Activated CD8-positive, alpha-beta memory T cell treated with anti-CD3 and anti-CD28 coated beads, Interleukin-2, amount 50 U/mL, for 1 hour (primary cell): Measurements from ENCODE around the gene PLAC1.

ENCODE experiments used
- DNase-seq: peaks from one replicate; pipeline ENCODE4 v3.0.0-alpha.2; 2020; ENCODE audit errors: extremely low read depth

The PLAC1 gene

DNA sequence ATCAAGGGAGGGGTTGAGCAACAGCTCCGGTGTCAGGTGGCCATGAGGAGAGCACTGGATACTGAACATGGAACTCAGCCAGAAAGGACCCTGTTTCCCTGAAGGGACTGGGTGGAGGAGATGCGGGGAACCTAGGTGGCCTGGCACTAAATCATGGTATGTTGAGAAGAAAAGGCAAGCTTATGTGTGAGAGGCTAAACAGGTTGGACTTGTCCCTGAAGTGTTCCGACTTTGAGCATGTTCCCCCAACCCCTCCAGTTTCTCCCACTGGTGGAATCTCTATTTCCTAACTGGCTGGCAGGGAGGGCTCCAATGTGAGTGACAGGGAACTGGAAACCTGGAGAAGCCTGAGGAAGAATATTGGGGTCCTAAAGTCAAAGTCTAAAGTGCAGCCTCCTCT is 69.5 kb downstream of the PLAC1 start:
- DNase-seq = no peak

DNA sequence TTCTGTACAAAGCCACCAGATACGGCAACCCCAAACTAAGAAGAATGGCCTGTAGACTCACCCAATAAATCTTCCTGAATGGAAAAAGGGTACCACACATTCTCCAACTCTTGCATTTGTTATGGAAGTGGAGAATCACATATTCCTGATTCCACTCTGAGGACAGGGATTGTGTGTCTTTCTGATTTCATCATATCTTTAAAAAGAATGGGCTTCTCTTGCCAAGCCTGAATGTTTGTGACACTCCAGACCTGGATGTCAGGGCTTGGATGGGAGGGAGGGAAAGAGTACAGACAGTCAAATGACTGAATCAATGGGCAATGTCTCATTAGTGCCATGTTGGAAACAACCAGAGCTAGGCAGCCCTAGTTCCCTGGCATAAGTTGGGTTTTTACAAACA is 77.4 kb downstream of the PLAC1 start:
- no peak for DNase-seq

DNA sequence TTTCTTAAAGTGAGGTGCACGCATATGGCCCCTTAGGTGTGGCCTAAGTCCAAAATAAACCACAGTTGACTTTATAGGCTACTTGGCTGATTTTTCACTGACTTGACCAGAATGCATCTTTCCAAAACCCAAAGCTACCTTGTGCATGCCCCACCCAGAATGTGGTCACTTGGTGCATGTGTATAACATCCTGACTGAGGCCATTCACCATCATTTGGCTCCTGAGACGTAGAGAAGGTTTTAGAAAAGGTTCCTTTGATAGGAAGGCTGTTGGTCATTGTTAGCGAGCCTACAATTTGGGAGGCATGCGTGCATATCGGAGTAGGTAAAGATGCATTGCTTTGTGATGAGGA is 84.6 kb downstream of the PLAC1 start:
- DNase-seq = no peak

DNA sequence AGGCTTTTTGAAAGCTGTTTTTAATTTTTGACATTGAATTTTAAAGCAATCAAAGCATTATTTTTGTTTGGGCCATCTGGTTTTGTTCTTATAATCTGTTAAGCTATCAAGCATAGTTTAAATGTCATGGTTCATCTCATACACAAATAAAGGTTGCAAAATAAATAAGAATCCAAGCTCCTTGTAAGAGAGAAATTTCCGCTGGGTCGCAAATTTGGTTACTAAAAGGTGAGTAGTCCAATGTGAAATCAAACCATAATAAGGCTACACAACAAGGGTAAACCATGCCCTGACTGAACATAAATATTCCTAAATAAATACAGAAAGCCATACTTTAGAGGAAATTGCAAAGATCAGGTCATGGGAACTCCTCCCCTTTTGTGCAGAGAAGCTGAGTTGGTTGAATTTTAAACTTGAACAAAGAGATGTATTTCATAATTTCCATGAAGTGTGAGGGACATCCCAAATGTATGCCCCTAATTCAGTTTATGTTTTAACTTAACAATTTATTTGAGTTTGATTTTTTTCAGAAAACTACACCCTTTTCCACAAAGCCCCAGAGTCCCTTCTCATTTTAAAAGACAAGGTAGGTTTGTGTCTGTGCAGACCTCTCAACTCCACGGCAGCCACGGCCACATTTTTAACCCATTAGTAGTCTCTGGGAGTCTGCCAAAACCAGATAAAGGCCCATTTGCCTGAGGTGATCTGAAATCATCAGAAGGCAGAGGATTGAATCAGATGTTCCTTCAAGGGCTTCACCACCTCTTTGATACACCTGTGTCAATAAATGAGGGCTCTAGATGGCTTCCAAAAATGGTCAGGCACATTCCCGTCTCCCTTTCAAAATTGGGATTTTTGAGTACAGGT is 85.2 kb downstream of the PLAC1 start:
- DNase-seq = no peak

DNA sequence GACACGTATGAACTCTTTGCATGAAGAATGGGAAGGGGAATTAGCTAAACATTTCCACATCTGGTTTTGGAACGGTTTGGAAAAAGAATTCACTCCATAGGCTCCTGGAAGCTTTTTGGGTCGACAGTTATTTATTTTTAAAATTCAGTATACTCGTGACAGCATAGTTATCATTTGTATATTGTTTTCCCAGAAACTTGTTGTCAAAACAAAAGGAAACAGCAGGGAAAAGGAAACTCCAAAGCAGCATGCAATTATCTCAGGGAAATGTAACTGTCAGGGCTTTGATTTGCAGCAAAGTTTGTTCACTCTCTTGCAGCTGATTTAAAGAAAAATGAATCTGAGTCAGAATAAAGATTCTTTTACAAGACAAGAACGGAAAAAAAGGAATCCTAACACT is 86.5 kb downstream of the PLAC1 start:
- no peak for DNase-seq

DNA sequence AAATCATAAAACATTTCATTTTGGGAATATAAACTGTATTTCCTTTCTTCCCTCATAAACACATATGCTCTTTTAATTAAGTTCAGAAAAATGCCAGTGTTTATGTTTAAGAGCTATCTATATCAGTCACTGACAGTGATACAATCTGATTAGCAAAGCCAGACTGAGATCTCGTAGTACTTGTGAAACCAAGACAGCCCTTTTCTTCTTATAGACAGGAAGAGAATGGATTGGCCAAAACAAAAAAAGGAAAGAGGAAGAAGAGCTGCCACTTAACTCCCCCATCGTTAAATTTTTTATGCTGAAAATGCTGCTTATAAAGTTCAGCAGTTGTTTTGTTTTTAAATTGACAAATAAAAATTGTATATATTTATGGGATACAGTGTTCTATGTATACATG is 87.4 kb downstream of the PLAC1 start:
- no peak for DNase-seq

DNA sequence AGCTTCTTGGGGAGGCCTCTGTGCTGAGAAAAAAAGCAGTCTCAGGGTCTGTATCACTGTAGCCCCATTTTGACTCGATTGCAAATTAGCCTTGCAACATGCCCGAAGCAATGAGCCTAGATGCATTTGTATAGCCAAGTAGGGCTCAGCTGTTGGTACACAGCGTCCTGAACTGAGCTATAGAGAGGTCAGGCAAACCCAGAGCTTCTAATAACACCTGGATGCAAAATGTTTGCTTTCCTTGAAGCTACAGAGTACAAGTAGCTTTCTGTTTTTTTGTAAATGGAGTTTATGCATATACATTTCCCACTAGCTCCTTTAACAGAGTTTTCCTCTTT is 87.8 kb downstream of the PLAC1 start:
- DNase-seq = no peak

DNA sequence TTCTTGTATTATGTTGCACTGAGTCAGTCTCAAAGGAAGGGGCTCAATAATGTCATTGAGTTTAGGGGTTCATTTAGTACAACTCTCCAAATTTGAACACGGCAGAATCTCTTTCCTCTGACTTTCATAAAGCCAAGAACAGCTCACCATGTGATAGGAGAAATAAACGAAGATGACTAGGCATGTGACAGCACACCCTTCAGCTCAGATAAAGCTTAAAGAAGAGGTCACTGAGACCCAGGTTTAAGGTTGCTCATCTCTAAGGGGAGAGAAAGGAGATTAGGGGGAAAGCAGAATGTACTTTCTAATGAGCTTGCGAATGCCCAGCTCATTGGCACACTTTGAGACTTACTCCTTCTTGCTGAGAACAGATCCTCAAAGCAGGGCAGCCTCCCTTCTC is 89.0 kb downstream of the PLAC1 start:
- no peak for DNase-seq

DNA sequence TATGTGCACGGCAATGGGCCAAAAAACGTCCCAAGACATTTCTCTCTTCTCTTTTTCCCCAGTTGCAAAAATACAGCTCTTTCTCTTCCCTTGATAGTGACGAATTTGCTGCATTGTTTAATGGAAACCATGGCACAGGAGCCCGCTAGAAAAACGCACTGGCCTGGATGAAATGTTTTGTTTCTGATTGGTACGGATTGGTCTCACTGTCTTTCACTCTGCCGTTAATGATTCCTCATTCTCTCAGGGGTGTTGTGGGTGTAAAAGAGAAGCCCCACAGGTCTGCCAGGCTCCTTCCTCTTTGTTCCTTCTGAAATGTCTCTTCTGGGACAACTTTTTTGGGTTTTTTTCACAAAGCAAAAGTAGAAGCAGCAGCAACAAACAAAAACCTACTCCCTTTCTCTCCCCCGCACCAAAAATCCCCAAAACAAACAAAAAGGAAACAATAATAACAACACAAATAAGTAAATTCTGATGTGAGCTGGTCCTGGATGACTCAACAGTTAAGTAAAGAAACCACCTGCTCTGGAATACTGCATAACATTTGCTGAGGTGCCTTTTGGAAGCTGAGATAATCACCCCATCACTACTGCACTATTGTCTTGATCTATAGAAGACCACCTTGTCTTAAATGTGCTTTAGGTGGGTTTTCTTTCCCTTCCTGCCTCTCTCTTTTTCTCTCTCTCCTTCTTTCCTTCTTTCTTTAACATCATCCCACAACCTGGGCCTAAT is 89.8 kb downstream of the PLAC1 start:
- DNase-seq = no peak

DNA sequence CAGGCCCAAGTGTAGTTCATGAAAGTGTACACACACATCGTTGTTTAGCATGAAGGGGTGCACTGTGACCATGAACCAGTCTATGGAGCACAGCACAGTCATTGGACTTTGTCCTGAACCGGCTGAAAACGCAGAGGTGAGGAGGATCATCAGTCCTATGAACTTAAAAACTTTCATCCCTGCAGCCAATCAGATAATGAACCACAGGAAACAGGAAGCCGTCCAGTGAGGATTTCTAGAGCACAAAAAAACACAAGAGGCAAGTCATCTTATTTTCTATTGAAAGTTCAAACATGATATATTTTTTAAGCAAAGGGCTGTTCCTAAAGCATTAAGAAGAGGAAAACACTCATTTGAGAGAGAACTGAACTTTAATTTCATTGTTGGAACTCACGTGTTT is 91.8 kb downstream of the PLAC1 start:
- DNase-seq = no peak

DNA sequence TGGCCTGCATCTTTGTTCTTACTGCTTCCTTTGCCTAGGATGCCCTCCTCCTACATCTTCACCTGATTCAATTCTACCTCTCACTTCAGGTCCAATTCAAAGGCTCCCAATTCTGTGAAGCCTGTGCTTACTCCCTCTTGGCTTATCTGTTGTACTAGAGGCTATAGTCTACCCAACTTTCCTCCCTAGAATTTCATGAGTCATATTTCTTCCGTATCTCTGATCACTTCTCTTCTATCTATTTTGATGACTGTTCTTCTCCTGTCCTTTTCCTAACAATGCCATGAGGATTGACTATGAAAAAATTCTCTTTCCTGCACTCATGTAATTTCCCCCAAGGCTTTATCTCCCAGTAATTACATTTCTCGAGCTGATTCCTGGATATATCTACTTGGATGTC is 96.3 kb downstream of the PLAC1 start:
- DNase-seq = no peak

DNA sequence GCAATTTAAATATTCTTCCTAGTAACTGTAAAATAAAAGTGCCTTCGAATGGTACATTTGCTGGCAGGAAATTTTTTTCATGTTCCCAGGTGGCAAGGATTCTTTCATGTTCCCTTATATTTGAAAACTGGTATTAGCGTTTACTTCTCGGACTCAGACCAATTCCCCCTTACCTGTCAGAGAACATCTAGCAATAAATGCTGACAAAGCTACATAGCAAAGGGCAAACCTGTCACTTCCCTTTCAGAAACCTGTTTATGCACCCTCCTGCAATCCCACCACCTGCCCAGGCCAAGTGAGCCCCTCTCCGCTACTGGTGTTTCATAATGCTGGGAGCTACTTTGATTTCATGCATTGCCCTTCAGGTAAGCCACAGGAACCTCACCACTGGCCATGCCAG is 100.1 kb downstream of the PLAC1 start:
- no peak for DNase-seq

DNA sequence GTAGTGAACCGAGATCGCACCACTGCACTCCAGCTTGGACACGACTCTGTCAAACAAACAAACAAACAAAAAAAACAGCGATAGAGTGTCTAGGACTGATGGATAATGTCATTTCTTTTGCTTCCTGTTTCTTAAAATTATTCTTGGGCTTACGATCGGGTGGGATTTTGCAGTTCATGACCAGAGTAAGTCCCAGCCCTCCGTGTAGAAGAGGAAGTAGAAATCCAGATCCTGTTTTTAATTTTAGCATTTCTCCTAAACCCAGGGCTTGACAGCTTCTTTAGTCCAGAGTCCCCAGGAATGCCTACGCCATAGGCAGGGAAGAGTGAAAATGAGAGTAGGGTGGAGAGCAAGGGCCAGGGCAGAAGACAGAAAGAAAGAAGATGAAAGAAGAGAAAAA is 104.0 kb downstream of the PLAC1 start:
- no peak for DNase-seq

DNA sequence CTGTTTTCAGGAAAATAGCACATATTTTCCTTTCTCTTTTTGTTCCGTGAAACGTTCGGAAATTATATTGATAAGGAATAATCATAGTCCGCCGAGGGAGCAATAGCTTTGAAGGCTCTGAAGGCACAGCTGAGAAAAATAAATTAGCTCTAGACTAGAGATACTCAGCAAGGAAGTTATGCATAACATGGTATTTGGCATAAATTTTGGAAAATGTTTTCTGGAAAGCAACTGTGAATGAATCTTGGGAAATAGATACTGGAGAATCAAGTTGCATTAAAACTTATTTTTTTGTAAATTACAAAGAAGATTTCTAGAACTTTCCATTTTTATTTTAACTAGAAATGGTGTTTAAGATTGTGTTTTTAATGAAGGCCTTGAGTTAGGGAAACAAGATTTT is 105.9 kb downstream of the PLAC1 start:
- no peak for DNase-seq

DNA sequence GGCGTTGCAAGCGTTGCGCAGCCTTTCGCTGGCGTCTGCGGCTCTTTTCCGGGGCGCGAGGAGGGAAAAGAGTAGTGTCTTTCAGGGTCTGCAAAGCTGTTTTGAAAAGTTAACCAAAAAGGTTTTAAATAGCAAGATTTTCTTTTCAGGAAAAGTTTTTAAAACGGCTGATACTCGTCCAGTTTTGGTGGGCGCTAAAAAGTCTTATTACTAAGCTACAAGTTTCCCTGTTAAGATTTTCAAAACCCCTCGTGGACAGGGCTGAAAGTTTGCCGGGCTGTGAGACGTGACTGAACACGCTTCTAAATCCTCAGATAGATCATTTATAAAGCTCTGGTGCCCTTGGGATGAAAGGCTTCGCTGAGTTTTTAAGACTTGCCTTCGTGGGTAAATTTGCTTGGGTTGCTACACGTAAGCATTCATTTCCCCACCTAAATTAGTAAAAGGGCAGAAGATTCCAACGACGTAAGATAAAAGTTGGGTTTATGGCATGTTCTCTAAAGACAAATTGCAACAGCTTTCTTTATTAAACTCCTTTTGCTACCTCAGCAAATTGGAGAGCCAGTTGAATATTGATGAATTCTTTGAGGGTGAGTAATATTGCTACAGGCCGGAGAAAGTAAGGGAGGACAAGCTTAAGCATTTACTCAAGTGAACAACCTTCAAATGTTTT is 106.8 kb downstream of the PLAC1 start:
- no peak for DNase-seq

DNA sequence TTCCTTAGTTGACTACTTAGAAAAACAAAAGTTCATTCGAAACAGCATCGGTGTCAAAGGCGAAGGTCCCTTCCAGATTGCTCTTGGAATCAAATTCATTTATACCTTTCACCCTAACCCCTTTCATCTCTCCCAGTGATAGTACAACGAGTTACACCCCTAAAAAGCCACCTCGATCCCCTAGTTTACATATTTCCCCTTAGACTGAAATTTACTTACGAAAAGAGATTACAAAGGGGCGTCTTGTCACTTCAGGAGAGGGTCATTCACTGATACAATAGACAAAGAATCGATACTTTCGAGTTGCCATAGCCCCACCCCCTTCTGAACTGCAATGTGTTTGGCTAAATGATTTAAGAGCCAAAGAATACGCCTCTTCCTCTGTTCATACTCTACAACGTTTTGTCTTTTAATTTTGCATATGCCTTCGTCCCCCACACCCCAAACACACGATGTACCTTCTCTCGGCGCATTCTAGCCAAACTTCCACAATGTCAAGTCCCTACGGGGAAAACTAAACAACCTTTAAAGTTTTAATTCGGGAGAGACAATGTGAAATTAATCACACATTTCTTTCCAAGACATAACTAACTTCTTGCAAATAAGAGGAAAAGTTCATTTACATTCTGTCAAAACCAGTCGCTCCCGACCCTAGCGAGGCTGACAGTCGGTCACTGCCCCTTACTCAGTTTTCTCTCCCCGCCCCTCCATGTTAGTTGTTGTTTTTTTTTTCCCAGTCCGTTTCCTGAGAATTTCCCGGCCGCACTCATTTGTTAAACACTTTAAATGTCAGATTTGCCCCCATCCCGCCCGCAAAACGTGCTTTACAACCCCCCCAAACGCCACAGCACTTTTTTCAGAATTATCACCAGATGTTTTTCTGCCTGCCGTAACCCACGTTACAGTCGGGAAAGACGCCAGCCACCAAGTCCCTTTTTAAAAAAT is 109.7 kb downstream of the PLAC1 start:
- DNase-seq = no peak

DNA sequence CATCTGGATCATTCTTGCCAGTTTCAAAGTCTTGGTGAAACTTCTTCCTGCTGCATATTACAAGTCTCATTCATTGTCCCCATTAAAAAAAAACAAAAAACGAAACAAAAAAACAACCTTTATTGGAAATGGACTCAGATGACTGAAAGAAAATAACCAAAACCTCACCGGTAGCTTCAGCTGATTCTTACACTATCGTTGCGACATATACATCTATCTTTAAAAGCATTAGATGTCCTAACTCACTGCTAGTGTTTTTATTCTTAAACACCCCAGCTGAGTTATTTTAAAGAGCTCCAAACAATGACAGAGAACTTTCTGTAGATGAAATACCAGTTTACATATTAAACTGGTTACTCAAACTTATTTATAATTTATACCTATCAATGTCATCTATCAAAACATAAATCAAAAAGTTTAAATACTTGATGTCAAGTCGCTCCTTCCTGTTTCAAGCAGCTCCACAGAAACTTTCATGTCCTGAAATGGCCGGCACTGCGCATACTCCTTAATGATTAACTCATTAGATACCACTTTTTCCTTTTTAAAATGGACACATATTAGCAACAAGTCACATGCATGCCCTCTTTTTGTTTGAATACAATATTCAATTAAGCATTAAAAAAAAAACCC is 111.1 kb downstream of the PLAC1 start:
- no peak for DNase-seq

DNA sequence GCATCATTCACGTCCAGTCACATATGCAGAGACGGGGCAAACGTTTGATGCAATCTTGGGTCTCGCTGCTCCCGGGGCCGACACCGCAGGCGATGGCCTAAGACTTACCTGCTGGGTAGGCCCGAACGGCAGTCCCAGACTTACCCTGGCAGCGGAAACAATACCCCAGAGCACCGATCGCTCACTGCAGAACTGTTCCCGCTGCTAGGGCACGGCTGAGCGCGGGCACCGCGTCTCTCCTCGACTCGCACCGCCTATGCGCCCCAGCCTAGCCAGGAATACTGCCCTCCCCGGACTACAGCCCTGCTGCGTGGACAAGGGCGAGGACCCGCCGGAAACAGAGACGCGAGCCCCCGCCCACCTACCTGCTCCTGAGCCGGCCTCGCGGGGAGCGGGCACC is 112.1 kb downstream of the PLAC1 start:
- DNase-seq = no peak

DNA sequence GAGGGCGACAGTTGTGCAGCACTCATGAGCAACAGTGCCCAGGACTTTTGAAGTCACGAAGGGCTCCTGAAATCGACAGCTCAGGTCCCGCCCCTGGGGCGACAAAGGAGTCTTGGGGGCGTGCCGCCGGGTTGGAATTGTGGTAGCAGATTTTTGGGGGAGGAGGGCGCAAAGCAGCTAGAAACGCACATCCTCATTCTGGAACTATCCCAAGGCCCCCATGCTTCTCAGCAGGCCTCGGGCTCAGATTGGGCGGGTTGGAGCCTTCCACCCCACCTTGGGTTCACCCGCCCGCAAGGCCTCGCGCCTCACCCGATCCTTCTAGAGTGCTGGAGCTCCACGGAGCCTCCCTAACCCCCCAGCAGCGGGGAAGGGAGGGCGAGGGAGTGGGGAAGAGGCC is 112.8 kb downstream of the PLAC1 start:
- DNase-seq = no peak

DNA sequence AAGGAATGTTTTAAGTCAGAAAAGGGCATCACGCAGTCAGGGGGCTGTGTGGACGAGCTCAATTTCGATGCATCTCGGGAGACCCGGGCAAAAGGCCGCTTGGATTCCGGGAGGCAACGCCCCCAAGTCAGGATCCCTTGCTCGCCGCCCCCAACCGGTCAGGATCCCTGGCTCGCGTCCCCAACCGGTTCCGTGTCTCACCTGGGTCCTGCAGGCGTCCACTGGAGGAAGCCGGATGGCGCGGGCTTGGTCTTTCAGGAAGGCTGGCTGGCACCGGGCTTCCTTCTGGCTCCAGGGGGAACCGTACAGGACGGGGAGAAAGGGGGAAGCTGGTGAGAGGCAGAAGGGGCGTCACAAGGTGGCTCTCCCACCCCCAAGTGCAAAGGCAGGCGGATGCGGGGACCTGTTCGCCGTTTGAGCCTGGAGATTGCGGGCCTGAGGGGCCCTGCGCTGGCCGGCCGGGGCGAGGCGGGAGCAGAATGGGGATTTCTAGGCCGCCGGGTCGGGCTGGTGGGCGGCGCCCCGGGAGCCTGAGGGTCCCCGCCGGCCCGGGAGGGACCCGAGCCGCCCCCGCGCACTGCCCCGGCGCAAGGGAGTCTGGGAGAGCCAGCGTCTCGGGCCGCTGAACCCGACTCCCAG is 113.6 kb downstream of the PLAC1 start:
- no peak for DNase-seq

DNA sequence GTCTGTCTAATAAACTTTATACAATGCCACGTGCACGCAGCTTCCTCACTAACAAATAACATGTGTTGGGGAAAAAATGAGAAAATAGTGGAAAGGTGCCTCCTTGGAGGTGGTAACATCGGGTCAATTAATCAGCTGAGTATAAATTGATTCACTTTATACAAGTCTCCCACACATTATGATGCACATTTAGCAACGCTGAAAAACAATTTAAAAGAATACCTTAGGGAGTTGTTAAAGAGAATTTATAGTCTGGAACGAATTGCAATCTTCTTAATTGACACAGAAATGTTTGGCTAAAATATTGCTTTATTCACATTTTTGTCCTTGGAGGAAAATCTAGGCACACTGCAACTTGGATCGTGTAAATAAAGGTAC is 114.1 kb downstream of the PLAC1 start:
- no peak for DNase-seq
